ENCODE results near the gene SSR4. TPM values are rescaled to one million over a fixed set of nuclear protein-coding genes. Genes with fewer than 3 reads are reported as not detected.
A peak's percentile ranks its signal among the peaks of the same experiment; 100 is the strongest.

Gene SSR4
- total RNA-seq, 1 experiment from 2014 or later: 227 TPM

DNA sequence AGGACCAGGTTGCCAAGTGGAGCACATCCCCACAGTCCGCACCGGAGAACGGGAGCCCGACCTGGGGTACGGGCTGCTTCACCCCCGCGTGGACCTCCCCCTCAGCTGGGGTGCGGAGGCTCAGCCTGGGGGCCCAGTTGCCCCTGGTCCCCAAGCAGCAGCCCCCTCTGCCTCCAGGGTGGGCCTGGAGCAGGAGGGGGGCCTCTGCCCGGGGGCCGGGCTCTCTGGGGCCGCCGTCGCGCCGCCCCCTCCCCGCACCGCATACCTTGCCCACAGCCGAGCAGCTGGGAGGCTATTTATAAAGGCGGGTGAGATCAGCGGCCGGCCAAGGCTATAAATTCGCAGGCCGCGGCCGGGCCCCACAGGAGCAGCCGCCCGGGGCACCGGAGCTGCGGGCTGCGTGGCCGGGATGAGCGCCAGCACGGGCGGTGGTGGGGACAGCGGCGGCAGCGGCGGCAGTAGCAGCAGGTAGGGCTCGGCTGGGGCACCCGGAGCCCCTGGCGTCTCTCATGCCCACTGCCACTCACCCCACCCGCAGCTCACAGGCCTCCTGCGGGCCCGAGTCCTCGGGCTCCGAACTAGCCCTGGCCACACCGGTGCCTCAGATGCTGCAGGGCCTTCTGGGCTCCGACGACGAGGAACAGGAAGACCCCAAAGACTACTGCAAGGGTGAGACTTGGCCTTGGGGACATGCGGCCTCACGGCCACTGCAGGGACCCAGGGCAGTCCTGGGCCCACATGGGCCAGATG, 13.6 kb upstream of the SSR4 start, which contains the start of gene SRPK3:
Gene SRPK3, plus strand, starts transcription at position 364 of the 750 bp plus-strand sequence. Its CDS starts 46 bp downstream, at position 410.
- DNase-seq (ENCODE audit: low spot score): peak; percentile 41

DNA sequence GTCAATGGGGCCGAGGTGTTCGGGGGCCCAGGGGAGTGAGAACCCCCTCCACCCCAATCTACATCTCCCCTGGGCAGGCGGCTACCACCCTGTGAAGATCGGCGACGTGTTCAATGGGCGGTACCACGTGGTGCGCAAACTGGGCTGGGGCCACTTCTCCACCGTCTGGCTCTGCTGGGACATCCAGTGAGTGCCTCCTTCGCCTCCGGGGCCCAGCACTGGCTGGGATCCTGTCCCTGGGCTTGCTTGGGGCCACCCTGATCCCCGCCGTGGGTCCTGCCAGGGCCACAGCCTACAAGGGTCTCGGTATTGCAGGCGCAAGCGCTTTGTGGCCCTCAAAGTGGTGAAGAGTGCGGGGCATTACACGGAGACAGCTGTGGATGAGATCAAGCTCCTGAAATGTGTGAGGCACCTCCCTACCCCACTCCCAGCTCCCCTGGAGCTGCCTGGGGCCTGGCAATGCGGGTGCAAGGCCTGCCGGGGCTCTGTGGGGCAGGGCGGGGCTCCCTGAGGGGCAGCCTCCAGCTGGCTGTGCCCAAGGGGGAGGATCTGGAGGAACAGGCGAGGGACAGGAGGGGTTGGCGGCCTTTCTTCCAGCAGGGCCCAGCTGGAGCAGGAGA, 12.9 kb upstream of the SSR4 start:
- no peak for DNase-seq (ENCODE audit: low spot score)

DNA sequence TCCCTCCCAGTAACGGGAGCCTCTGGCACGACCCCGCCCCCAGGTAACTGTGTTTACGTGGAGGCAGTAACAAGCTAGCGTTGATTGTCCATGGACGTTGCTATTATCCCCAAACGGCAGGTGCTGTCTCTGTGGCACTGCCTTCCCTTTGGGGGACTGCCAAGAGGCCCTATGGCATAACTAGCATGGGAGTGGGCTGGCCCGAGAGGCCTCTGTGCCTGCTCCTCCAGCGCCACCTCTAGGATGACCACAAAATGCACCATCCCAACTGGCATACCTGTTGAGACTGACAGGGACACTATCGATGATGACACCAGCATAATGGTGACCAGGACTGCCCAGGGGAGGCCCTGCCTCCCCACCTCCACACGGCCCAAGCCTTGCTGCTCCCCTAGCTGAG, 12.2 kb upstream of the SSR4 start:
- no peak for DNase-seq (ENCODE audit: low spot score)

DNA sequence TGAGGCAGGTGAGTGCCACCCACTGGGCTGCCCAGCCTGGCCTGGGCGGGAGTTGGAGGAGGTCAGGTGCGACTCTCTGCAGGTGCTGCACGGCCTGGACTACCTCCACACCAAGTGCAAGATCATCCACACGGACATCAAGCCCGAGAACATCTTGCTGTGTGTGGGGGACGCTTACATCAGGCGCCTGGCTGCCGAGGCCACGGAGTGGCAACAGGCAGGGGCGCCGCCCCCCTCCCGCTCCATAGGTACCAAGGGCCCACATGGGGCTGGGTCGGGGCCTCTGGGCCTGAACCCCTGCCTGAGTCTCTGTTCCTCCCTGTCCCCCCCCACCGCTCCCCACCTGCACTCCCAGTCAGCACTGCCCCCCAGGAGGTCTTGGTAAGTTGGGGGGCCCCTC, 11.6 kb upstream of the SSR4 start:
- no peak for DNase-seq (ENCODE audit: low spot score)

DNA sequence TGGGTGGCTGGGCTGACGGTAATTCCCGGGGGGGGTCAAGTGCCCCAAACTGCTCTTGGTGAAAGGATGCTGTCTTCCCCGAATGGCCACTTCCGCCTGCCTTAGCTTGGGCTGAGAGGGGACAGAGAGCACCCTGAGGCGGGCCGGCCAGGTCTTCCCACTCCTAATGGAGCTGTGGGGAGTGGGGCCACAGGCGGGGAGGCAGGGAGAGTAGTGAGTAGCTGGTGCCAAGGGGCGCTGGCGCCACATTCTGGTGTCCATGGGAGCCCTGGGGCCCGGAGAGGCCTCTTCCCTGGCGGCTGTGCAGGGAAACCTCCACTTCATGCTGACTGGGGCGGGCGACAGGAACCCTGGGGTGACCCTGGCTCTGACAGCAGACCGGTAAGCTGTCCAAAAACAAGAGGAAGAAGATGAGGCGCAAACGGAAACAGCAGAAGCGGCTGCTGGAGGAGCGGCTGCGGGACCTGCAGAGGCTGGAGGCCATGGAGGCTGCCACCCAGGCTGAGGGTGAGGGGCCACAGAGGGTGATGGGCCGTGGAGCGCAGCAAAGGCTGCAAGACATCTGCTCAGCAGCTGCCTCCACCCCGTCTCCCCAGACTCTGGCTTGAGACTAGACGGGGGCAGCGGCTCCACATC, 11.0 kb upstream of the SSR4 start:
- DNase-seq (ENCODE audit: low spot score): no peak

DNA sequence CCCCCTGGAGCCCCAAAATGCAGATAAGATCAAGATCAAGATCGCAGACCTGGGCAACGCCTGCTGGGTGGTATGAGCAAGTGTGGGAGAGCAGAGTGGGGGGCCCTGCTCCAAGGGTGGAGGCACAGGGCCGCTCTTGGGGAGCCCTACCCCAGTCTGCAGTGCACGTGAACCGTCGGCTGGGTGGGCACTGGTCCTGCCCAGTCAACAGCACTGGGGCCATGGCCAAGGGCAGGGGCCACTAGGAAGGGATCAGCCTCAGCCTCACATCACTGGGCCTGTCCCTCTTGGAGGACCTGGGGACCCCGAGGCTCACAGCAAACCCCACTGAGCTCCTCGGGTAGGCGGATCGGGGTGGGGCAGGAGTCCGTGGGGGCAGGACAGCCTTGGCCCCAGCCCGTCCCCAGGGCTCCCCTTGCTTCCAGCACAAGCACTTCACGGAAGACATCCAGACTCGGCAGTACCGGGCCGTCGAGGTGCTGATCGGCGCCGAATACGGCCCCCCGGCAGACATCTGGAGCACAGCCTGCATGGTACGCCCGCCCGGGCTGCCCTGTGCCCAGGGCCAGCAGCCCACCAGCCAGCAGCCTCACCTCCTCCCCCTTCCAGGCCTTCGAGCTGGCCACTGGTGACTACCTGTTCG, 10.0 kb upstream of the SSR4 start:
- DNase-seq (ENCODE audit: low spot score): no peak

DNA sequence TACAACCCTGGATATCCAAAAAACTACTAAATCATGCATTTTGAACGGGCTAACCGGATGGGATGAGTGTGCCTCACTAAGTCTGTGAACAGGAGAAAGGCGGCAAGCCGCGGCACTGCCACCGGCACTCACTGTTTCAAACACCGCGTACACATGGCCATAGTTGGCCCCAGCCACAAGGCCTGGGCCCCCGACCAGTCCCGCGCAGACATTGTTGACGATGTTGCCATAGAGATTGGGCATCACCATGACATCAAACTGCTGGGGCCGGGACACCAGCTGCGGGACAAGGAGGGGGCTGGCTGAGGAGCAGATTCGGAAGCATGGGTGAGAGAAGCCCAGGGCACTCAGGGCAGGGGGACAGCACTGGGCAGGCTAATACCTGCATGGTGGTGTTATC, 7.8 kb upstream of the SSR4 start:
- no peak for DNase-seq (ENCODE audit: low spot score)

DNA sequence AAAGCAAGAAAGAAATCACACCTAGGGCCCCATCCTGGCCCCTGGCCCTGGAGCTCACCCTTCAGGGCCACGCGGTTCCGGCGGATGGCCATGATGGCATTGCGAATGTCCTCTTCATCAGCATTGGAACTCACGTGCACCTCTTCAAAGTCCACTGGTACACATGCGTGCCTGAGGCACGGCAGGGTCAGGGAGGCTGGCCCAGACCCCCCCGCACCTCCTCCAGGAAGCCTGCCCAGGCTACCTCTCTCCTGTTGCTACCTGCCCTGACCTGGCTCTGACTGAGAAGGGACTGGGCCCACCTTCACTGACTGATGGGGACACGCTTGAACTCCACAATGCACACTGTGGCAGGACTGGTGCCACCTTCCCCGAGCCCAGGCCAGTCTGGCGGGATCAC, 4.8 kb upstream of the SSR4 start:
- DNase-seq (ENCODE audit: low spot score): no peak

DNA sequence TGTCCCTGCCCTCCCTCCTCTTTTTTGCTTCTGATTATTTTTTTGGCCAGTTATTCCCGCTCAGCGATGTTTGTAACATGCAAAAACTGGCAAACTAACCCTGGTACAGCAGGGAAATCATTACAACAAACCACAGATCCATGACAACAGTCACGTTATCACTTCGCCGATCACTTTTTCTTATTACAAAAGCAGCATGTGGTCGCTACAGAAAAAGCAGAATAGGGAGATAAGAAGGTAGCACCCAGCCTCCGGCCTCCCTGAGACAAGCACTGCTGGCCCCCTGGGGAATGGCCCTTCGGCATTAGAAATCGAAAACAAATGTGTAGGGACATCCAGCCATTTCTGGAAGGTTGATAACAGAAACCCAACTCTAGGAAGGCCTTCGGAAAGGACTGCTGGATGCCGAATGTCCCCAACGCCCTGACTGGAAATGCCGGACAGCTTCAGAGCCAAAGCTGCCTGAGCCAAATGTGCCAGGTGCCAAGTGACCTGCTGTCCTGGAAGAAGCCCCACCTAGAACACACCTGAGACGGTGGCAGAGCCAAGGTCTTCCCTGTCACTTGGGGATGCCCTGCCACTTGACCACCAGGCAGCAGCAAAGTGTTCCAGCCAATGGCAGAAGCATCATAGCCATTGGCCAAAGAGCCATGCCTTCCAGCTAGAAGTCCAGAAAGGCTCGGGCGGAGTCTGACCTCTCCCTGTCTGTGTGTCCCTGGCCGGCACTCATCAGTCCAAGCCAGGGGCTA, 3.2 kb upstream of the SSR4 start:
- no peak for DNase-seq (ENCODE audit: low spot score)

DNA sequence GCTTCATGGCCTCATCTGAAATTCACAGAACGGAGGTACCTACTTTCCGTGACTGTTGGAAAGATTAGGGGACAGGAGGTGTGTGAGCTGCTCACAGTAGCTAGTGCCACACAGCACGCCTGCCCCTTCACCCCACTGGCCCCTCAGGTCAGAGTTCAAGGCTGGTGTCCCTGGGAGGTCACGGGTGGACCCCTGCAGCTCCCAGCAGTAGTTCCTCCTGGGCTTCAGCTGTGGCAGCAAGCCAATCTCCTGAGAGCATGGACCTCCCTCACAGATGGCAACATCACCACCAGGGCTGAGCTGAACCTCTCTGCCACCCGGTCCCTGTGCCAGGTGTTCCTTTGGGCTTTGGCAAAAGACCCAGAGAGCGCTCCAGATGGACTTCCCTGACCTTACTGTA, 2.1 kb upstream of the SSR4 start:
- DNase-seq (ENCODE audit: low spot score): no peak

DNA sequence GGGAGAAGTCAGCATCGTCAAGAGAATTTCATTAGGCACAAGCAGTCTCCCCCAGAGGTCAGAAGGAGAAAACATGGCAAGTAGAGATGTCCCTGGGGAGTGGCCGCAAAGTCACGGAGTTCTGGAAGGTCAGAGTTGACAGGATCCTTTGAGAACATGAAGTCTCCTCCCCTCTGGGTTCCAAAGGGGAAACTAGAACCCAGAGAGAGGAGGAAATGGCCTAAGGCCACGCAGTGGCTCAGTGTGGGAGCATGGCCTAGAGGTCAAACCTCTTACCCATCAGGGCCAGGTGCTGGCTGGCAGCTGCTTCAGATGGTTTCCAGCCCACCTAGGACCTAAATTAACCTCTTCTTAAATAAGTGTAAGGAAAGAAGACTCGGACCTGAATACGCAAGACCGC, 1.2 kb upstream of the SSR4 start:
- no peak for DNase-seq (ENCODE audit: low spot score)

DNA sequence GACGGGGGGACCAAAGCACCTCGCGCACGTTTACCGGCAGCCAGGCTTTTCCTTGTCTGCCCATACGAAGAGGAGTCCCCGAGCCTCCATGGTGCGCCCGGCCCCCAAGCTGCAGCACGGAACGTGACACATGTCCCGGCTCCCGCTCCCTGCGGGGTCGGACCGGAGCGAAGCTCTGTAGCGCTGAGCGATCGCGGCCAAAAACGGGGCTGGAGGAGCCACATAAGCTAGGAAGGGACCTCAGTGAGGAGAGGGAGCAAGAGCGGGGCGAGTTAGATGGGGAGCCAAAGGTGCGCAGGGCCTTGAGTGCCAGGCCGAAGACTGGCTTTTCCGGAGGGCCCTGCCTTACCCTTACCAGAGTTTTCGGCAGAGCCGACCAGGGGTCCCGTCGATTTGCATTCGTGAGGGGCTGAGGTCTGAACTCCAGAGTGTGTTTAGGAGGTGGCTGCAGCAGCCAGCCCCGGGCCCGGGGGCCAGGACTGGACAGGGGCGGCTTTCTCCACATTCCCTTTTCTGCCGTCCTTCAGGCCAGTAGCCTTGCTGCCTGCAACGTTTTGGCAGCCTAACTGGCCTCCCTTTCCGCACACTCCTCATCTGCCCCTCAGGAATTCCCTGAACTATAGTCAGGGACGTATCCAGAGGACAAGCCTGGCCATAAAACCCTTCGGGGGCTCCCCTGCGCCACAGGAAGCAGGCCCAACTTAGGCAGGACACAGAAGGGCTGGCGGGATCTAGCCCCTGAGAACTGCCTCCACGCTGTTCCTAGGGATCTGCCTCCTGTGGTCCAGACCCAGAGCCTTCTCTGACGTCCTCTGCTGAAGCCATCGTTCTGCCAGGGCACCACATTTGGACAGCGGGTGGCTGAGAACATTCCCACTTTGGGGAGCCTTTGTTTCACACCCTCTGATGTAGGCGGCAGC, 689 bp downstream of the SSR4 start:
- no peak for DNase-seq (ENCODE audit: low spot score)

DNA sequence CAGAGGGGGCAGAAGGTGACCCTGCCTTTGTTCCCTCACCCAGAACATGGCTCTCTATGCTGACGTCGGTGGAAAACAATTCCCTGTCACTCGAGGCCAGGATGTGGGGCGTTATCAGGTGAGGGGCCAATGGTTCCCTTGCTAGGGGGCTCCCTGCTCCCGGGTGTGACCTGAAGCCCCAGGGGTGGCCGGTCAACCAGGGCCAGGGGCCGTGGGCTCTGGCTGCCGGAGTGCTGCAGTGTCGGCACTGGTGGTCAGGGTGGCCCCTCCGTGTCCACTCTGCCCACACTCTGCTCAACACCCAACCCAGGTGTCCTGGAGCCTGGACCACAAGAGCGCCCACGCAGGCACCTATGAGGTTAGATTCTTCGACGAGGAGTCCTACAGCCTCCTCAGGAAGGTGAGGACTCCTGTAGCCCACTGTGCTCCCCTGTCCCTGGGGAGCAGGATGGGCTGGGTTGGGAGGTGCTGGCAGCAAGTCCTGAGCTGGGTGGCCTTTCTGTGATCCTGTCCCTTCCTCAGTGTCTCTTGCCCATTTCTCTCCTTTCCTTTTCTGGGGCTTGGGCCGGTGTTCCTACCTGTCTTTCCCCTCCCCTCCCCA, 3.0 kb downstream of the SSR4 start:
- no peak for DNase-seq (ENCODE audit: low spot score)

DNA sequence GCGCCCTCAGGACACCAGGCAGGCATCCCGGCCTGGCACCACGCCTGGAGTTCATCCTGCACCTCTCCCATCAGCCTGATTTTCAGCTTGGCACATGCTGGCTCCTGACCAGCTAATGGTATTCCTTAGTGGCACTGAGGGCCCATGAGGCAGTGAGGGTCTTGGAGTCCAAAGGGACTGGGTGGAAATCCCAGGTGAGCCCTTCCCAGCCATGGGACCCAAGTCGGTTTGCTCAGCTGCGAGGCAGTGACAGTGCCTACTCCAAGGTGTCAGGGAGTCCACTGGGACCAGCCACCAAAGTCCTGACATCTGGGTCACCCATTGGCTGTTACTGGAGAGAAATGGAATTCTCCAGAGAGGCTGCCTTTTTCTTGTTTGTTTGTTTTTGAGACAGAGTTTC, 4.9 kb downstream of the SSR4 start:
- no peak for DNase-seq (ENCODE audit: low spot score)

DNA sequence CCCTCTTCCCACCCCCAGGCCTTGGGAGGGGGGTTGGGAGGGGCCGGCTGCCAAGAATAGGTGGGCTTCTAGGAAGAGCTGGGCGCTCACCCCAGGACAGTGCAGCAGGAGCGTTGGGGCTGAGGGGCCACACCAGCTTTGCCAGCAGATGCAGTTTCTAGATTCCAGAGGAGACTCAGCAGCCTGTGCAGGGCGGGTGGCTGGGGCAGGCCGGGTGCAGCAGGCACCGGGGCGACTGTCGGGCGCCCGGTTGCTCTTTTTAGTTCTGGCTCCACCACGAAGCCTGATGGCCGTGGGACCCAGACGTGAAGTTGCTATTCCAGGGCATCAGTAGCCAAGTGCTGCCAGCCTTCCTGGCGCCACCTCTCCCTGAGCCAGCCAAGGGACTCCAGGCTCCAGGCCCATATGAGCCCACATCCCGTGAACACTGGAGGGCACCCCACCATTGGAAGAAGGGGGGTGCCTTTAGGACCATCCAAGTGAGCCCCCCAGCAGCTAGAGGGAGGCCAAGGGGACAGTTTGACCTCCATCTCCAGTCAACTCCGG, 5.8 kb downstream of the SSR4 start:
- no peak for DNase-seq (ENCODE audit: low spot score)

DNA sequence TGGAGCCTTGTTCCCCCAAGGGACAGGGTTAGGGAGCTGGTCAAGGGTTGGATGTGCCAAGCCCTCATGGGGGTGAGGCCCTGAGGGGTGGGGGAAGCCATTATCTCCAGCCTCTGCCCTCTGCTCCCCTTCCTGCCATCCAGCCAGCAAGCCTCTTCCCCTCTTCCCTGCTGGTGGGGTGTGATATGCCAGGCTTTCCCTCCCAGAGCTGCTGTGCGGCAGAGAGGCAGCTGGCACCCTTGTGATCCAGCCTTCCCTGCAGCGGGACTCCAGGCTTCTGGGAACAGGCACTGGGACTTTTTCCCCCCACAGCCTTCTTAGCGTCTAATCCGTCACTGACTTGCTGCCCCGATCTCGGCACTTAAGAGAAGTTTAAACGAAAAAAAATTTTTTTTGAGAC, 6.3 kb downstream of the SSR4 start:
- DNase-seq (ENCODE audit: low spot score): no peak

DNA sequence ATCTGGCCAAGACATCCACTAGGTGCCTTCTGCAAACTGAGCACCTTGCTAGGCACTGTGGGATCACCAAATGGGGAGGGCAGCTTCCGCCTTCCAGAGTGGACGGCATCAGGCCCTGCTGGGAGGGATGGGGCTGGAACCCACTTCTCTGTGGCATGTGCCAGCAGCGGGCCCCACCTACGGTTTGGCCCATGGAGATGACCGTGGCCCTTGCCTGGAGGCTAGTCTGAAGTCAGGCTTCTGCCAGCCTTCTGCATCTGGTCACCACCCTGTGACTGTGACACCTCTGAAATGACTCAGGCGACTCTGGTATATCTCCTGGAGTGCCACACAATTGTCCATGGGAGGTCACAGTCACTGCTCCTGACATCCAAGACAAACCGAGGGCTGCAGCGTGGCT, 7.2 kb downstream of the SSR4 start:
- no peak for DNase-seq (ENCODE audit: low spot score)

DNA sequence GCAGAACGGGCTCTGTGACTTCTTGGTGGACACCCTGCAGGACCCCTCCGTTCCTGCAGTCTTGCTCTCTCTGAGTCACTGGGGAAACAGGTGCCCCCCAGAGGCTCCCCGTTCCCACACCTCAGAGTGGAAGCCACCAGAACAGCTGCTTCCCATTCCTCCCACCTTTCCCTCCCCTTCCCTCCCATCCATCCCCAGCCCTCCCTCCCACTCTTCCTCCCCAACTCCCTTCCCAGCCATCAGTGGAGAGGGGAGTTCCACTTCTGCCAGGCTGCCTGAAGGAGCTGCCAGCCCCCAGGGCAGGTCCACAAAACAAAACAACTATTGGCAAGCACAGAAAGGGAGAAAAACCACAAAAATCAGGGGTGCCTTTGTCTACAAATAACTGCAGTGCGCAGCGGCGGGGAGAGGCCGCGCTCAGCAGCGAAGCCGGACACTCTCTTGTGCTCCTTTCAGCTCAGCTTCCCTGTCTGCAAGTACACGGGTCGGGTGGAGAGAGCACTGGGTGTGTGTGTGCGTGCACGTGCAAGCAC, 8.1 kb downstream of the SSR4 start:
- no peak for DNase-seq (ENCODE audit: low spot score)

DNA sequence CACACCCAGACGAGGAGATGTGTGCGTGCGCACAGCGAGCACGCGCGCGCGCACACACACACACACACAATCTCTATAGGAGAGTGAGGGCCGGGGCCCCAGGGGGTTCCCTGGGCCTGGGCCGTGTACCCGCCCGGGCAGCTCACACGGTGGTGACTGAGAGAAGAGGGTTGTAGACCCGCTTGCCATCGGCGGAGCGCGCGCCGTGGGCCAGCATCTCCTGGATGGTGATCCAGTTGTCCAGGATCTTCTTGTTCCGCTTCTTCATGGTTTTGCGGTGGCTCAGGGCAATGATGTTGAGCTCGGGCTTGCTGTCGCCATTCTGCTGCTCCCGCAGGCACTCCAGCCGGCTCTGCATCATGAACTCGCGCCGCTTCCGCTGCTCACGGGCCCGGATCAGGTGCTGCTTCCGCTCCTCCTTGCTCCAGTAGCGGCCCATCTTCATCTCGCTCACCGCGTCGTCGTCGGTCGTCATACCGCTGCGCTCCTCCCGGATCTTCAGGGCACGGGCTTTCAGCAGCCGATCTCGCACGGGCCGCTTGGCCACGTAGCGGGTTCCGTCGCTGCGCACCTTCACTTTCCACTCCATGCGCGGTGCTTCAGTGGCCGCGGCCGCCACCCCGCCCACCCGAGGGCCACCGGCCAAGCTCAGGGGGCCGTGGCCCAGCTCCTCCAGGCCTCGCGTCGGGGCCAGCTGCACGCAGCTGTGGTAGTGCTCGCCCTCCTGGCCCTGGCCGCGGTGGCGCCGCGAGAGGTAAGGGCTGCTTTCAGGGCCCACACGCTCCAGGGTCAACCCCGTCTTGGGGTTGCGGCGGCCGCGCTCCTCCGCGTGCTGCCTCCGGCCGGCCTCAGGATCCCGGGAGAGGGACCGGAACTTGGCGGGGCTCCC, 9.0 kb downstream of the SSR4 start:
- DNase-seq (ENCODE audit: low spot score): no peak

Measured in A172 (cell line).